ENCODE results near the gene PTGES3L.

Gene PTGES3L

GRCh38 chr17:42979511-42980273 is at the start of gene PTGES3L:
TSS of gene PTGES3L (minus strand) at chr17:42980080. CDS start at chr17:42980053, 27 bp downstream.
- Histone ChIP-seq H3K9me3 (ENCODE audit: control insufficient read depth, low read length) (no peaks in the 10 kb centered on the region), H3K36me3 (ENCODE audit: control insufficient read depth, insufficient read depth, low read length) (no peaks in the 10 kb centered on the region), H3K4me1 (ENCODE audit: control insufficient read depth, insufficient read depth, low read length) (peaks cover 21% of the 10 kb centered on the region), H3K27me3 (ENCODE audit: control insufficient read depth, insufficient read depth, low read length) (no peaks in the 10 kb centered on the region), H3K9ac (ENCODE audit: low read length) (peak within 1 kb of the TSS; percentile 73), H3K4me3 (ENCODE audit: low read length) (peak within 1 kb of the TSS; percentile 80)

DNA sequence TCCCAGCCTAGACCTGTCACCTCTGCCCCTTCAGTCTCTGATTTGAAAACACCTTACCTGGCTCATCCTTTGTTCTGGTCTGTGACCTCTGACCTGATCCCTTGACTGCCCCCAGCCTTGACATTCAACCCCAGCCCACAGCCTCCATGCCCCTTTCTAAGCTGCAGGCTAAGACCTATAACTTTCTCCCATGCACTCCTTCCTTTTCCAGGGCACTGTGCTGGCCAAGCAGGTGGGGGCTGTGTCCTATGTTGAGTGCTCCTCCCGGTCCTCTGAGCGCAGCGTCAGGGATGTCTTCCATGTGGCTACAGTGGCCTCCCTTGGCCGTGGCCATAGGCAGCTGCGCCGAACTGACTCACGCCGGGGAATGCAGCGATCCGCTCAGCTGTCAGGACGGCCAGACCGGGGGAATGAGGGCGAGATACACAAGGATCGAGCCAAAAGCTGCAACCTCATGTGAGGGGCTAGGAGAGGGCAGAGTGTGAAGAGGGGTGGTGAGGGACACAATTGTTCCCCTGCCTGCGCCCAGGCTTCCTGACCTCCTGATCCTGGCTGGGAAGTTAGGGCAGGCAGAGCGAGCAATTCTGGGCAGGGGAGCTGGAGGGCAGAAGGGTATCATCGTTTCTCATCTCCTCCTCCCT is 48.5 kb upstream of the PTGES3L start:
- H3K4me1 ChIP-seq (ENCODE audit: control insufficient read depth, insufficient read depth, low read length): peaks cover 7% of the 10 kb centered on the region
- no peaks in the 10 kb centered on the region for H3K9me3 ChIP-seq (ENCODE audit: control insufficient read depth, low read length)
- H3K9ac ChIP-seq (ENCODE audit: low read length): no peak overlapping the region
- H3K4me3 ChIP-seq (ENCODE audit: low read length): no peak overlapping the region
- no peaks in the 10 kb centered on the region for H3K27me3 ChIP-seq (ENCODE audit: control insufficient read depth, insufficient read depth, low read length)
- no peaks in the 10 kb centered on the region for H3K36me3 ChIP-seq (ENCODE audit: control insufficient read depth, insufficient read depth, low read length)

DNA sequence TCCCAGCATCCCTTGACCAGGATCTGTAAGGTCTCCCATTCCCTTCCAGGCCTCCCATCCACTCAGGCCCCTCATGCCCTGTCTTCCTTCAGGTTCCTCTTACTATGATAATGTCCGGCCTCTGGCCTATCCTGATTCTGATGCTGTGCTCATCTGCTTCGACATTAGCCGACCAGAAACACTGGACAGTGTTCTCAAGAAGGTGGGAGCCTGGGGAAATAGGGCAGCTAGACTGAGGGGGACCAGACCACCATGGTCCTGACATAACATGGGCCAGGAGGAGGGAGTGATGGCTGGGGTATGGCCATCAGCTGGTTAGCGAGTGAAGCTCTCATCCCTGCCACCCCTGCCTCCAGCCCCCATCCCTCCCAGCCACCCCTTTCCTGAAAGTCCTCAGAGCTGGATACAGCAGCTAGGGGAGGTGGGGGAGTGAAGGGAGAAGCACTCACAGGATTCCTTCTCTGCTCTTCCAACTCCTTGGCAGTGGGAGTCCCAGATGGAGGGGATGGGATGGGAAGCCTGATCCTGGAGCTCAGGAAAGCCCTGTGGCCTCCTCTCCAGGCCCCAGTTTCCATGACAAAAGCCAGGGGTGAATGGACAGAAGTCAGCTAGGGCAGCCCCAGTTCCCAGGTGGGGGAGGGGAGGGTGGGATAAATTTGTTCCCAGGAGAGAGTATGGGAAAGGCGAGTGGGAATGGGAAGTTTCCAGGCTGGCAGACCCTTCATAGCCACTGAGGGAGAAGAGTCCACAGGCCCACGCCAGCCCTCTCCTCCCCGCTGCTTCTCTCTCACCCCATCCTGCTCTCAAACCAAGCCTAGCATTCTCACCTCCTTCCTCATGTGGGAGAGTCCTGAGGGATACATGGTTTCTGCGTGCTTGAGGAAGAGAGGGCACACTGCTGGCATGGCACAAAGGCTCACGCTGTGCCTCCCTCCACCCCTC is 47.5 kb upstream of the PTGES3L start:
- Histone ChIP-seq H3K9ac (ENCODE audit: low read length) (no peak overlapping the region), H3K36me3 (ENCODE audit: control insufficient read depth, insufficient read depth, low read length) (no peaks in the 10 kb centered on the region), H3K4me3 (ENCODE audit: low read length) (no peak overlapping the region), H3K4me1 (ENCODE audit: control insufficient read depth, insufficient read depth, low read length) (peaks cover 12% of the 10 kb centered on the region), H3K27me3 (ENCODE audit: control insufficient read depth, insufficient read depth, low read length) (no peaks in the 10 kb centered on the region), H3K9me3 (ENCODE audit: control insufficient read depth, low read length) (no peaks in the 10 kb centered on the region)

GRCh38 chr17:43026595-43026994 is 46.7 kb upstream of the PTGES3L start:
- H3K9me3 ChIP-seq (ENCODE audit: control insufficient read depth, low read length): no peaks in the 10 kb centered on the region
- peaks cover 12% of the 10 kb centered on the region for H3K4me1 ChIP-seq (ENCODE audit: control insufficient read depth, insufficient read depth, low read length)
- no peaks in the 10 kb centered on the region for H3K36me3 ChIP-seq (ENCODE audit: control insufficient read depth, insufficient read depth, low read length)
- H3K4me3 ChIP-seq (ENCODE audit: low read length): no peak overlapping the region
- H3K9ac ChIP-seq (ENCODE audit: low read length): no peak overlapping the region
- no peaks in the 10 kb centered on the region for H3K27me3 ChIP-seq (ENCODE audit: control insufficient read depth, insufficient read depth, low read length)

DNA sequence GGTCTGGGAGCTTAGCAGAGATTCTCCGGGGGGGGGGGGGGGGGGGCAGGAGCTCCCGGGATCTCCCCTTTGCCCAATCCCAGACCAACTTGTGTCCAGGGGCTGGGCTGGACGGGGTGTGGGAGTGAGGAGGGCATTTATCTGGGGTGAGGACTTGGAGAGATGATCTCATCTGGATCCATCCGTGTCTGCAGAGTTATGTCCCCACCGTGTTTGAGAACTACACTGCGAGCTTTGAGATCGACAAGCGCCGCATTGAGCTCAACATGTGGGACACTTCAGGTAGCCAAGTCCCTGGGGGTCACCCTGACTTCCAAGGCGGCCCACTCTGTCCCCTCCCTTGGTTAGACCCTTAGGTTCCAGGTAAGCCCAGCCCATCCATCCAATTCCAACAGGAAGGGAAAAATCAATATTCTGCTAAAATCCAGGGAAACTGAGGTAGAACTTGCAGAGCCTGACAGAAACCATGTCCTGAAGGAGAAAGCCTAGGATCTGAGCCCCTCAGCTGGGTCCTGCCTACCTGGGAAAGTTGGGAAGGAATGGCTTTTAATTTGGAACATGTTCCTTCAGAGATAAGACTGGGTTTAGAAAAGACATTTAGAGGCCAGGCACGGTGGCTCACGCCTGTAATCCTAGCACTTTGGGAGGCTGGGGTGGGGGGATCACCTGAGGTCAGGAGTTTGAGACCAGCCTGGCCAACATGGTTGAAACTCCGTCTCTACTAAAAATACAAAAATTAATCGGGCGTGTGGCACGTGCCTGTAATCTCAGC is 46.1 kb upstream of the PTGES3L start:
- Histone ChIP-seq H3K4me3 (ENCODE audit: low read length) (no peak overlapping the region), H3K4me1 (ENCODE audit: control insufficient read depth, insufficient read depth, low read length) (peaks cover 15% of the 10 kb centered on the region), H3K27me3 (ENCODE audit: control insufficient read depth, insufficient read depth, low read length) (no peaks in the 10 kb centered on the region), H3K9ac (ENCODE audit: low read length) (no peak overlapping the region), H3K36me3 (ENCODE audit: control insufficient read depth, insufficient read depth, low read length) (no peaks in the 10 kb centered on the region), H3K9me3 (ENCODE audit: control insufficient read depth, low read length) (no peaks in the 10 kb centered on the region)

- Histone ChIP-seq H3K4me1 (ENCODE audit: control insufficient read depth, insufficient read depth, low read length) (peaks cover 18% of the 10 kb centered on the region), H3K9ac (ENCODE audit: low read length) (no peak overlapping the region), H3K4me3 (ENCODE audit: low read length) (no peak overlapping the region), H3K36me3 (ENCODE audit: control insufficient read depth, insufficient read depth, low read length) (no peaks in the 10 kb centered on the region), H3K27me3 (ENCODE audit: control insufficient read depth, insufficient read depth, low read length) (no peaks in the 10 kb centered on the region), H3K9me3 (ENCODE audit: control insufficient read depth, low read length) (no peaks in the 10 kb centered on the region)
Measured at GRCh38 chr17:43025290-43025657, 45.4 kb upstream of the PTGES3L start.

- Histone ChIP-seq H3K4me1 (ENCODE audit: control insufficient read depth, insufficient read depth, low read length) (peaks cover 25% of the 10 kb centered on the region), H3K9ac (ENCODE audit: low read length) (peak within 1 kb of the TSS; percentile 68), H3K36me3 (ENCODE audit: control insufficient read depth, insufficient read depth, low read length) (no peaks in the 10 kb centered on the region), H3K27me3 (ENCODE audit: control insufficient read depth, insufficient read depth, low read length) (no peaks in the 10 kb centered on the region), H3K4me3 (ENCODE audit: low read length) (peak within 1 kb of the TSS; percentile 51), H3K9me3 (ENCODE audit: control insufficient read depth, low read length) (no peaks in the 10 kb centered on the region)
Measured at GRCh38 chr17:43024407-43025289, 44.8 kb upstream of the PTGES3L start, which contains the start of gene RND2. TSS of gene RND2 (plus strand) at chr17:43025231. CDS start at chr17:43025348, 117 bp downstream.

DNA sequence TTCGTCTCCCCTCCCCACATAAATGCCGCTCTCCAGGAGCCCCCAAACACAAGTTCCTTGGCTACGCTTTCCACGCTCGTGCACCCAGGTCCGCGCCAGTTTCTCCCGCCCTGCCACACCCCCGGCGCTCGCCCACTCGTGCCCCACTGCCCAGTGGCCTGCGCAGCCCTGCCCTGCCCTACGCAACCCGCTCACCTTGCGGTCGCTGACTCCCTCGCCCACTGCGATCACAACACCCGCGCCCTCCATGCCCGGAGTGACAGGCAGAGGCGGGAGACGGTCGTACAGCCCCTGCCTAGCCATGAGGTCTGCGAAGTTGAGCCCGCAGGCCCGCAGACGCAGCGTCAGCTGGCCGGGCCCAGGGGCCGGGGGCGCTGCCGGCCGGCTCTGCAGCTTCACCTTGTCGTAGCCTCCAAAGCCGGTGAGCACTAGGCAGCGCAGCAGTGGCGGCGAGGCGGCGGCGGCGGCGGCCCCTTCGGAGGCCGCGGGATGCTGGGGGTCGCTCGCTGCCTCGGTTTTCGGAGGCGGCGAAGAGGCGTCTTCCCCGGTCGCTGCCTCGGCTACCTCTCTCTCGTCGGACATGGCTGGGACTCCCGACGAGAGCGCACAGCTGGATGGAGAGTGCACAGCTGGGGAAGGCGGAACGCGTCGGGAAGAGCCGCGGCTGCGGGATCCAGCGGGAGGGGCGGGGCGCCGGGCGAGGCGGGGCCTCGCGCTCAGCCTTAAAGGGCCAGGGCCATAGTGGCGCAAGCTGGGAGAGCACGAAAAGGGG is 42.0 kb upstream of the PTGES3L start, which contains the start of gene VAT1:
Gene VAT1 (minus strand): TSS at position 645 of the 772 bp plus-strand sequence. CDS start 63 bp downstream, at position 582.
- peak within 1 kb of the TSS; percentile 74 for H3K4me3 ChIP-seq (ENCODE audit: low read length)
- peaks cover 37% of the 10 kb centered on the region for H3K4me1 ChIP-seq (ENCODE audit: control insufficient read depth, insufficient read depth, low read length)
- peak within 1 kb of the TSS; percentile 74 for H3K9ac ChIP-seq (ENCODE audit: low read length)

GRCh38 chr17:43020789-43021740 is 41.2 kb upstream of the PTGES3L start:
- Histone ChIP-seq H3K9me3 (ENCODE audit: control insufficient read depth, low read length) (no peaks in the 10 kb centered on the region), H3K4me3 (ENCODE audit: low read length) (peak overlapping the region; percentile 74), H3K9ac (ENCODE audit: low read length) (peak overlapping the region; percentile 74), H3K36me3 (ENCODE audit: control insufficient read depth, insufficient read depth, low read length) (no peaks in the 10 kb centered on the region), H3K4me1 (ENCODE audit: control insufficient read depth, insufficient read depth, low read length) (peaks cover 37% of the 10 kb centered on the region), H3K27me3 (ENCODE audit: control insufficient read depth, insufficient read depth, low read length) (no peaks in the 10 kb centered on the region)

More for the DNA sequence above, 42.0 kb upstream of the PTGES3L start, which contains the start of gene VAT1:
- Histone ChIP-seq H3K27me3 (ENCODE audit: control insufficient read depth, insufficient read depth, low read length) (no peaks in the 10 kb centered on the region), H3K36me3 (ENCODE audit: control insufficient read depth, insufficient read depth, low read length) (no peaks in the 10 kb centered on the region), H3K9me3 (ENCODE audit: control insufficient read depth, low read length) (no peaks in the 10 kb centered on the region)

Data from mucosa of stomach (tissue), 1 donor.